NB4 (cell line): ENCODE measurements around the gene PSTK.

Source experiments
- CTCF ChIP-seq: IDR thresholded peaks from one replicate; pipeline ENCODE4 v1.5.1; 2012; ENCODE audit warnings: low read depth, low read length
- MAX ChIP-seq: IDR thresholded peaks from 2 replicates; pipeline ENCODE4 v1.6.1; 2011; ENCODE audit warnings: low read depth, low read length

GRCh38 chr10:123019941-123020703 is 39.9 kb downstream of the PSTK start:
- TF ChIP-seq MAX, result no peak
- no peak for TF ChIP-seq CTCF
